Measurements from ENCODE around the gene AMPD2.

The AMPD2 gene

DNA sequence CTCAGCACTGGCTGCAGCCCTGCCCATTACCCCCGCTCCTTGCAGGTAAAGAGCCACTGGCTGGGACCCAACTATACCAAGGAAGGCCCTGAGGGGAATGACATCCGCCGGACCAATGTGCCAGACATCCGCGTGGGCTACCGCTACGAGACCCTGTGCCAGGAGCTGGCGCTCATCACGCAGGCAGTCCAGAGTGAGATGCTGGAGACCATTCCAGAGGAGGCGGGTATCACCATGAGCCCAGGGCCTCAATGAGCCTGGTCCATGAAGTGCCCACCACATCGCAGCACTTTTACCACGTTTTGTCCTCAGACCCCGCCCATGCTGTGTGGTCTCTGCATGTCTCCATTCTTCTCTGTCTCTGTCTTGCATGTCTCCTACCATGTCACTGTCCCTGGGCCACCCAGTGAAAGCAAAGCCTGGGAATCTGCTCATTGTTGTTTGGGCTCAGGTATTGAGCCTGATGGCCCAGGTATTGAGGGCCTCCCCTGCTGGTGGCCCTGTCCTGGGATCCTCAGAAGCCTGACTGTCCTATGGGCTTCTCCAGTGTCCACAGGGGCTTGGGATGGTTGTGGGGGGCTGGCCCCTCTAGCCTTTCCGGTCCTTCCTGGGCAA lies 11.4 kb downstream of the AMPD2 start:
- no peak for DNase-seq (ENCODE audit: low spot score)

DNA sequence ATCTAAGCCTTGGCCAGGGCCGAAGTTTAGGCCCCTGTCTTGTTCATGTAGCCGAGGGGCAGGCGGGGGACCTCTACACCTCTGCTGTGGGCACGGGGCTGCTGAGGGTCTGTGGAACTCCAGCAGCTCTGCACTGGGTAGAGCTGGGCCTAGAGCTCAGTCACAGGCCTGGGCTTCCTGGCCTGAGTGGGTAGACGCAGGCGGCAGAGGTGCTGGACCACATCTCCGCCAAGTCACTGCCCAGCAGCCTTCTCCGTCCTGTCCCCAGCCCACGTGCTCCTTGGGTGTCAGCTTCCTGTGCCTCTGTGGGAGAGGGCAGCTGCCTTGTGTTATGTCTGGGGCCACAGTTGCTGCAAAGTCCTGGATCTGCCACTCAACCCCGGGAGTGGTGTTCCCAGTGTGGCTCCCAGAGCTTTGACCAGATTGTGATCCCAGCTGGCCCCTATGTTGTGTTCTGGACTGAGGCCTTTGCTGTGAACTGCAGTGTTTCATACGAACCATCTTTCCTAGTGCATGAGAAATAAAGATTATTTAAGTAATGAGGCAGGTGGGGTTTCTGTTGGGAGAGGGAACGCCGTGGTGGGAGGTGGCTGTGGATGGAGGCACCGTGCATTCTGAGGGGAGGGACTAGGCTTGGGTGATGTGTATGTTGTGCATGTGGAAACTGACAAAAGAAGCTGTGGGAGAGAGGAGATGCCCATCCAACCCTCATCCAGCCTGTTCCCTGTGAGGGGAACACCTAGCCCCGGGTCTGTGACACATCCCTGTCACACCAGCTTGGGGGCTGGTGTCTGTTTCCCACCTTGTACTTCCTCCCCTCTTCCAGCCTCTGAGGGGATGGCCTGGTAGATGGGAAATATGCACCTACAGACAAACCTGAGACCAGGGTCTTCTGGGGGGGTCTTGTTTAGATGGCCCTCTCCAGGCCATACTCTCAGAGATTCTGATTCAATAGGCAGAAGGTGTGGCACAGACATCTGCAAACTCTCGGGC lies 12.2 kb downstream of the AMPD2 start:
- DNase-seq (ENCODE audit: low spot score): no peak

DNA sequence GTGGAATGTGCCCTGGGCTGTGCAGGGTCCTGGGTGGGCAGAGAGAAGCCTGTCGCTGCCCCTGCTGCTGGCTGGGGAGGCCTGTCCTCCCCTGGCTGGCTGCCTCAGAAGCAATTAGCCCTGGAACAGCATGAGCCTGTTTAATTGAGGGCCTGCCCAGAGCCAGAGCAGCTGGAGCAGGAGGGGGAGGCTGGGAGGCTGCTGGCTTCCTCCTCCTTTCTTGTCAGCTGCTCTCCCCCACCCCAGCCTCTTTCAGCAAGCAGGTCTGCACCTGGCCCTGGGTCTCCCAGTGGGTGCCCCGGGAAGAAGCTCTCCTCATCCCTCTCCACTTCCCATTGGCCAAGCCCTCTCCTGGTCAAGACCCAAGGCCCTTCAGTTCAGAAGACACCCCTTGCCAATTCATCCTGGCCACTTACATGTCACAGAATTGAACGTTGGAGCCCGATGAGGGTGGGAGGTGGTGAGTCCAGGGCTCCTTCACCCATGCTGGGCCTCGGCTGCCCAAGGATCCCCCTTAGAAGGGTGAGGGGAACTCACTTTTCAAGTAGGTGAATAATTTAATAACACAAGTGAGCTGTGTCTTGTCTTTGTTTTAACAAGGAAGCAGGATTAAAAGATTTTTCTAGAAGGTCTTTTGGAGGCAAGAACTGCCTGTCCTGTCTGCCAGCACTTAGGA lies 13.2 kb downstream of the AMPD2 start:
- no peak for DNase-seq (ENCODE audit: low spot score)

DNA sequence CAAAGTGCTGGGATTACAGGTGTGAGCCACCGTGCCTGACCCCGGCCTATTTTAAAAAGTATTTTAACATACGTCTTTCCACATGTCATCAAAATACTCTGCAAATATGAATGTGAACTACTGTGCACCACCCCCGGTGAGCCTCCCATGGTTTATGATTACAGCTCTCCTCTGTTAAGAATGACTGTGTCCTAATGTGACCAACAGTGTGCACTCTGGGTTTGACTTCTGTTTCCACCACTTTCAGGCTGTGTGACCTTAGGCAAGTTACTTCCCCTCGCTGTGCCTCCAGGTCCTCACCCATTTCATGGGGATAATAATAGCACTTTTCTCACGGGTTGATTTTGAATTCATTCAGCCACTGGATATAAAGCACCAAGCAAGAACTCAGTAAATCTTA lies 14.7 kb downstream of the AMPD2 start:
- no peak for DNase-seq (ENCODE audit: low spot score)

DNA sequence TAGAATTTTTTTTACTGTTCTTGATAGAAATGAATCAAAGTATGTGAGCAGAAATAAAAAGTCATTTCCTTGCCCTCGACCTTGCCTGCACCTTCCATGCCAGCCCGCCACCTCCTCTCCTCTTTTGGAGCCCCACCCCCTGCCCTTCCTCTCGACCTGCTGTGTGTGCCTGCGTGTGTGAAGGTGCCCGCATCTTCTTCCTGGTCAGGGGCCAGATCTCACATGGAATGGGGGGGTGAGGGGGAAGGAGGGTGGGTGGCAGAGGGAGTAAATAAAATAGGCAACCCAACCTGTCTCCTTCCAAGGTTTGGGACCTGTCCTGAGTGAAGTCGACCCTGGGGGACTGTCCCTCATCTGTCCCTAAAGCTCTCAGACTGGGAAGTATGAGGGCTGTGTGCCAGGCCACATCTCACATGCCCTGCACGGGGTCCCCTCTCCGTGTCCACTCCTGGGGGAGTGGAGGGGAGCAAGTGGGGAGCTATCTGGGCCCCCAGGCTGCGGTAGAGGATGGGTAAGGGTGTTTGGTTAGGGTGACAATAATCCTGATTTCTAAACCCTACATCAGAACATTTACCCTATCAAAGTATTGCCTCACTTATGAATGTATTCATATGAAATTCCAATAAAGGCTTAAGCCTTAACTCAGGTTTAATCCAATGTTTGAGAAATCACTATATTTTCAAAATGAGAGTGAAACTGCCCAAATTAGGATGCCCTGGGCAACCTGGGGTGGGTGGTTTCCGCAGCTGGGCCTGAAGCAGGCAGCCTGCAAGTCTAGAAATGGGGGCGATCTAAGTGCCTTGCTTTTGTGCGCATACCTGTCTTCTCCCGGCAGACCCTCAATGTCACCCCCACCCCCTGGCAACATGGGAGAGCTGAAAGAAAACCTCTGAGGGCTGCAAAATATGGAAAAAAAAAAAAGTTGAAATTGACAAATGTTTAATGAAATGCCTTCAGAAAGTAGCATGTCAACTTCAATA lies 15.4 kb downstream of the AMPD2 start:
- no peak for DNase-seq (ENCODE audit: low spot score)

DNA sequence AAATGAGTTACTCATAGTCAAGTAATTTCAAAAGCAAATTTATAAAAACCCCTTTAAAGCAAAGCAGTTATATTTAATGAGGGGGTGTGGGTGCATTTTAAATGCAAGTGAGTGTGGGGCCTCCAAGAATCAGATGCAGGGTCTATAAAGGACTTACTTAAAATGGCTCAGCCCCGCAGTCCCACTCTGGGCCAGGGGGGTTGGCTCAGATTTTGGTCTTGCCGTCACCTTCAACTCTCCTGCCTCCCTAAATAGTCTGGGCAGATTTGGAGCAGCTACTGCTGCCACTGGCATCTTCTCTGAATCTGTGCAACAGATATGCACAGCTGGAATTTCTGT lies 16.2 kb downstream of the AMPD2 start:
- DNase-seq (ENCODE audit: low spot score): no peak

DNA sequence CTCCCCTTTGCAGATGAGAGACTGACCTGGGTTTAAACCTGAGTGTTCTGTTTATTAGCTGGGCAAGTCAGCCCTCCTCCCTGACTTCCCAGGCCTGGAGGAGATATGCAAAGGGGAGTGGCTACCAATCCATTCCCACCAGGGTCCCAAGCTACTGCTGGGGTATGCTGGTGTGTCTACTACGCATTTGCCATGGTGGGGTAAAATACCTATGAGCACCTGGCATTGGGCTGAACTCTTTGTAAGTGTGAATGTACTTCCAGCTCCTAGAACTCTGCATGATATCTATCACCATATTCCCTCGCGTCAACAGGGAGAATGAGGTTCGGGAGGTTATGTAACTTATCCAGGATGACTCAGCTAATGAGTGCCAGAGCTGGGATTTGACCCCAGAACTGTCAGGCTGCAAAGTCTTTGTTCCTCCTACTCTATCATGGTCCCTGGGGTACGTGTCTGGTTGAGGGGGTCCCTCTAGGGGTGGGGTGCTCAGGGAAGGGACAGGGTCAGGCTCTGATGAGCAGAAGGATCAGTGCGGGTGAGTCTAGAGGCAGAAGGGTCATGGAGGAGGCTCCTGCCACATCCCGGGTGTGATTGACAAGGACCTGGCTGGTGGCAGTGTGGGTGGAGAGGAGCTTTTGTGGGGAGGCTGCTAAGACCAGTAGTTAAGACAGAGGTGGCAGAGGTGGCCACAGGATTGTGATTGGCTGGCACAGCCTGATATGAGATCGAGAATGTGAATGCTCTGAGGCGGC lies 16.7 kb downstream of the AMPD2 start:
- DNase-seq (ENCODE audit: low spot score): peak; percentile 78

DNA sequence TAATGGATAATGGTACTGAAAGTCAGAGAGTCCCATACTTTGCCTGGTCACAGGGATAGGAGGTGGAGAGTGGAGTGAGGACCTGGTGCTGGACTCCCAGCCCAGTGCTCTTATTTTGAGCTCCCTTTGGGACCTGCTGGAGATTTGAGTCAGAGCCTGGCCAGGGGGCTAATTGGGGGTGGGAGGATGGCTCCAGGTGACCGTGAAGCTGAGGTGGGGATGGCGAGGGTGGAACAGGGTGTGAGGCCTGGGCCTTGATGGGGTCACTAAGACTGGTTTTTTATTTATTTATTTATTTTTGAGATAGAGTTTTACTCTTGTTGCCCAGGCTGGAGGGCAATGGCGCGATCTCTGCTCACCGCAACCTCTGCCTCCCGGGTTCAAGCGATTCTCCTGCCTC lies 17.8 kb downstream of the AMPD2 start:
- DNase-seq (ENCODE audit: low spot score): no peak

DNA sequence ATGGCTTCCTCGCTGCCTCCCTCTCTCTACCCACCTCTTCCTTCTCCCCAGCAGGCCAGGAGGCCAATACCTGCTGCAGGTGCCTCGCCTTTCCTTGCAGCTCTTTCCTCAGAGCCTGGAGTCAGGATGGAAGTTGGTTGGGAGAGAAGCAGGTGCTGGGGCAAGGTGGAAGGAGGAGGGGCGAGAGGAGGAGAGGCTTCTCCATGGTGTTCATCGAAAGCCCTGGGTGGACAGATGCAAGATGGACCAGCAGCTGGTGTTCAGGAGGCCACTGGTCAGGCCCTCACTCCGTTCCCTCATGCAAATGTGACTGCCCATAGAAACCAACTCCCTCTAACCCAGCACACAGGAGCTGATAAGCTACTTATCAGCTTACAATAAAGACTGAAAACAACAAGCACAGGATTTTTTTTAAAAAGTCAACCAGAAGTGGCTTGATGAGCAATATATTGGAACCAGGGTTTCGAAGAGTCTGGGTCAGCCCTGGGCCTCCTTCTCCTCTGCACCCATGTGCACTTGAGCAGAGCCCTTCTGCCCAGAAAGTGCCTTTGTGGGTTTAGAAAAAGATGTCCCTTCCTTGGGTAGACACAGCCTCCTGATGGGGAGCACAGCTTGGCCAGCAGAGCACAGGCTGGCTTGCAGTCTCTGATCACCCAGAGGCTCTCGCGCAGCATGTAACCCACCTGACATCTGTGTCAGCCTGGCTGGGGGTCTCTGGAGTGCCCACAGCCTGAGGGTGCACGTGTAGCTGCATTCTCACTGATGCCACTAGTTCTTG lies 19.6 kb downstream of the AMPD2 start:
- DNase-seq (ENCODE audit: low spot score): no peak

DNA sequence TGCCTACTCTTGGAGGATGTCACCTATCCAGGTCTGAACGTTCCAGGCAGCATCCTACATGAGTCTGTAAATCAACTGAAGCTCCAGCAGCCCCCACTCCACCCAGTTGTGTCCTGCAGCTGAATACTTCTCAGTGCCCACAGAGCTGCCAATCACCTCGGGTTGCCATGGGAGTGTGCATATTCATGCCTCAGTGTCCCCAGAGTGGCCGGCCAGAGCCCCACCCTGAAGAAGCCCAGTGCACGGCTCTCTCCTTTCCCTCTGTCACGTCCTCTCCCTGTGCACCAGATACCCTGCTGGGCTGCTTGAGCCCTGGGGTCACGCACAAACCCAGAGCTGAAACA lies 20.2 kb downstream of the AMPD2 start:
- no peak for DNase-seq (ENCODE audit: low spot score)

DNA sequence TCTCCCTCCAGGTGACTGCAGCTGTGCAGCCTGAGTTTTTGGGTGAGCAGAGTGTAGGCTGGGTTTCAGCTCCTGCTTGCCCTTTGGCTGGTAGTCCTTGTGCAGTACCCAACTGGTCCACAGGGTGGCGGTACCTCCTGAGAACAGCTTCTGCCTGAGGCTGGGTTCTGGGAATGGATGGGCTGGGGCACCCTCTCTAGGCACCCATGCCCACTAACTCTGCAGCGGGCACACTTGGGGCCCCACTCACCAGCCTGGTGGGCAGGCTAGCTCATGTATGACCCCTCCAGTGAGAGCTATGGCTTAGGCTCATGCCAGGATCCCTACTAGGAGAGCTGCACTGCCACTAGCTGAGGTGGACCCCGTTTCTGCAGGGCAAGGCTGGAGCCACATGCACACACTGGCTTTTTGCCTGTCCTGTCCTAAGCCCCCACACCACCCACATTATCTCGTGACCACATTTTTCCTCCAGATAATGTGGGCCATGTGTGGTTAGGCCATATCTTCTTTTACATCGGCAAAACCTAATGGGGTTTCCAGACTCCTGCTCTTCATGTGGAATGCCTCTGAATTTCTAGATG lies 20.7 kb downstream of the AMPD2 start:
- DNase-seq (ENCODE audit: low spot score): peak; percentile 77

DNA sequence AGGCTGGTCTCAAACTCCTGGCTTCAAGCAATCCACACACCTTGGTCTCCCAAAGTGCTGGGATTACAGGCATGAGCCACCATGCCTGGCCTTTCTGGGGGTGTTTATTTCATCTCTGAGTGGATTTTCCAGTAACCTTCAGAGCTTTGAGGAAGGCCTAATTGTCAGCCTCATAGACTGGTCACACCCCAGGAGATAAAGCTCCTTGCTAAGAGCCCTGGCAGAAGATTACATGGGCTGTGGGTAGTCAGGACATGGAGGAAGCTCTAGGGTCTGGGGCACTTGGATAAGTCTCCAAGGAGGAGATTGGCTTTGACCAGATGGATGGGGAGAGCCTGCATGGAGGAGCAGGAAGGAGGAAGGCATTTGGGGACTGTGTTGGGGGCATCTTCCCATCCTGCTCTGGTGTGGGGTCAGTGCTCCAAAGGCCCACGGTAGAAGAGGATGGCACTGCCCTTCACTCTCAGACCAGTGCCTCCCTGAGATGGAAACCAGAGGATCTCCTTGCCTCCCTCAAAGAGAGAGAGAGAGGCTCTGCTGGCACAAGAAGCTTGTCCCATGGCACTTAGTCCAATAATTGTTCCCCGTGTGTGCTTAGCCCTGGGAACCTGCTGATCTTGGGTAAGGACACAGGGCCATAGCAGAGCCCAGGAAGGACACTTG lies 21.6 kb downstream of the AMPD2 start:
- no peak for DNase-seq (ENCODE audit: low spot score)

DNA sequence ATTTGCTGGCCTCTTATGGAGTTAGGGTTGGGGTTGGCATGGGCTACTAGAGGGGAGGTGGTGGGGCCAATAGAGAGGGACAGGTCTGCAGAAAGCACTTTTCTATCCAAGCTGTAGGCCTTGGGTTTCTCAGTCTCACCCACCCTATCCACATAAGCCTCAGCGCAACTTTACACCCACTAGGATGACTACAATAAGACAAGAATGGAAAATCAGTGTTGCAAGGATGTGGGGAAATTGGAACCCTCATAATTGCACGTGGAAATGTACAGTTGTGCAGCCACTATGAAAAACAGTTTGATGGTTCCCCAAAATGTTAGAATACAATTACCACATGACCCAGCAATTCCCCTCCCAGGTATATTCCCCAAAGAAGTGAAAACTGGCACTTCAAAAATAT lies 22.2 kb downstream of the AMPD2 start:
- no peak for DNase-seq (ENCODE audit: low spot score)

DNA sequence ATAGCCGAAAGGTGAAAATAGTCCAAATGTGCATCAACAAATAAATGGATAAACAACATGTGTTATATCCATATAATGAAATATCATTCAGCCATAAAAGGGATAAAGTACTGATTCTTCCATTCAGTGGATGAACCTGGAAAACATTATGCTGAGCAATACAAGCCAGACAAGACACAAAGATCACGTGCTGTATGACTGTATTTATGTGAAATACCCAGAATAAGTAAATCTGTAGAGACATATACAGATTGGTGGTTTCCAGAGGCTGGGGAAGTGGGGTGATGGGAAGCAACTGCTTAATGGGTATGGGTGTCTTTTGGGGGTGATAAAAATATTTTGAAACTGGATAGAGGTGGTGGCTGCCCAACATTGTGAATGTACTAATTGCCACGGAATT lies 23.0 kb downstream of the AMPD2 start:
- DNase-seq (ENCODE audit: low spot score): peak; percentile 7

DNA sequence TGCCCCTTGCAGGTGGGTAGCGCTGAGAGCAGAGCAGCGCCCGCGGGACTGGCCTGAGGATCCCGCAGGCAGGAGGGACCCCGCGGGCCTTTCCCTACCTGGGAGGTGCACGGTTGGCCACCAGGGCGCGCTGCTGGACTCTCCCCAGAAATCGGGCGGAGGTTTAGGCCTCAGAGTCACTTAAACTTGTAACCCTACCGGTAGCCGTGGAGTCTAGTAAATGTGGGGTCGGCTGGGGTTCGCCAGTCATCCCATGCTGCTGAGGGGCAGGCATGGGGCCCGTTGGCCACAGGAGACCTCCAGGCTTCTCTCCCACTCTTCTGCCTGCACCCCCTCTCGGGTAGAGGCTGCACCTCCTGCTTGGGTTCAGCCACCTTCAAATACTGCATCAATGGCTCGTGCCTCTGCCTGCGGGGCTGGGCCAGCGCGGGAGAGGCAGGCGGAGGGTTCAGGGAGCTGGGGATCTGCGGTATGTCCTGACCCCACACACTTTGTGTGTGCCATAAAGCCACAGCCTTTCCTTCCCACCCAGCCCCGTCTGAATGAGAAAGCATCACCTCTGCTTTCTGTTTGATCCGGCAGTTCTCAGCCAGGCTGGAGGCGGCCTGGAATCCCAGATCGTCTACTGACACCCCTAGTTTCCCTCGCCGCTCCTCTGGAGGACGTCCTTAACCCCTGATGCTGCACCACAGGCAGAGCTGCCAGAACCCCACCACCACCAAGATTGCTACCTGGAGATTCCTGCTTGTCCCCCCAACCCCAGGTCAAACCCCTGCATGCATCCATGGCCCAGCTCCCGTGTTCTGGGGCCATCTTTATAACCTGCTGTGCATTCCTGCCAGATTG lies 24.0 kb downstream of the AMPD2 start:
- peak; percentile 83 for DNase-seq (ENCODE audit: low spot score)

DNA sequence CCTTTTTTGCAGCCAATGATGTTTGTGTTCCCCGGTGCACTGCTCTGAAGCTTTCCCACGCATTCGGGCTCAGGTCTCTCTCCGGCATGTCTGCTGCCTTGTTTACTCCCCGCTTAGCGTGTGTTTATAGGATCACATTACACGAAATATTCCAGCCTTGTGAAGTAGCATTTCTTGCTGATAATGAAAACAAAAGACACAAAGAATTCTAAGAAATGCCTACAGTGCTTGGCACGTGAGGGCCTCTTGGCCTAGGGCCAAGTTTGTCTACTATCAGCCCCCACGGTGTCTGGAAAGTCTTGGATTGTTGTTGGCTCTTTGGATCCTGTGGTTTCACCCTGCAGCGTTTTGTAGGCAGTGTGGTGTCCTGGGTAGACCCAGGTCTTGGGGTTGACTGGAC lies 25.0 kb downstream of the AMPD2 start:
- DNase-seq (ENCODE audit: low spot score): peak; percentile 2

DNA sequence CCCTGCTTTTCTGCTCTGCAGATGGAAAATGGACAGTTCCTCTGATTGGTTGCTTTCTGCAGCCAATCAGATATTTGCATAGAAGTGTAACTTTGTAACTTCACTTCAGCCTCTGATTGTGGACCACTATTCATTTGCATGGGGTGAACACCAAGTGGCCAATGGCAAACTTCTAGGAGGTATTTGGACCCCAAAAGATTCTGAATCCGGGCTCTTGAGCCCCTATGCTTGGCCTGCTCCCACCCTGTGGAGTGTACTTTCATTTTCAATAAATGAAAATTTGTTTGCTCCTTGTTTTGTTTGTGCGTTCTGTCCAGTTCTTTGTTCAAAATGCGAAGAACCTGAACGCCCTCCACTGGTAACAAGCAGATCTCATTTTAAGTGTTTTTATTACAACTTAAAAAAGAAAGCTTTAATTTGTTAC lies 29.9 kb downstream of the AMPD2 start:
- DNase-seq (ENCODE audit: low spot score): peak; percentile 45

DNA sequence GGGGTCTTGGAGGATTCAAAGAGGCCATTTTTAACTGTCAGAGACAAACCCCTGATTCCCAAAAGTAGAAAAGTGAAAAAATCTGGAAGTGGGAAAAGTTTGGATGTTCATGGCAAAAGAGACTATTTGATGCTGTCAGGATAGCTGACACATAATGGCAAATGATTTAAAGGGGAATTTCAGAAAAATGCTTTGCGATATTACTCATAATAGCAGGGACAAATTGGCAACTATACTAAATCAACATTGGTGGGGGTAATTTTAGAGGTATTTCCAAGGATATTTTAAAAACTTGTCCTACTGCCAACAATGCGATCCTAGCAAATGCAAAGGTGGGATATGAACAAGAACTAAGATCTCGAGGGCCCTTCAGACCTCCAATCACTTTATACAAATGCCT lies 31.0 kb downstream of the AMPD2 start:
- DNase-seq (ENCODE audit: low spot score): no peak

DNA sequence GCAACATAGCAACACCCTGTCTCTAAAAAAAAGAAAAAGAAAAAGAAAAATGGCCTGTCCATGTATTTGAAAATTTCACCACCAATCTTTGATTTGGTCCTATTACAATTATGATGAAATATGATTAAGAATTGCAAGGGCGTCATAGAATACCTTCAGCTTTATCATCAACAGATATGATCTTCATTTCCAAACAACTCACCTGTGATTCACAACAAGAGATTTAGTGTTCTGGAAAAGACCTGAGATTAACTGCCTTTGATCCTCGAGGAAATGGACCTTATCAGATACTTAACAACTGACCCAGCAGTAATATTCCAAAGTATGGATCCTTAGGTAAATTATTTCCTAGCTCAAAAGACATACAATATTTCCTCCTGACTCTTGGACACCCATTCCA lies 32.8 kb downstream of the AMPD2 start:
- no peak for DNase-seq (ENCODE audit: low spot score)

Data from AG20443 (cell line).